GM21423 (cell line): ENCODE results near the gene DDOST.
"Not testable (repeated sequence)": the region's sequence is repeated elsewhere in the genome, so short reads cannot be mapped to it uniquely, and the experiment has no call there.

Source experiments
- ATAC-seq: cut with Tn5 transposase; IDR thresholded peaks from one replicate; pipeline ENCODE4 v1.9.1; 2021; ENCODE audit warnings: mild to moderate bottlenecking, moderate library complexity; ENCODE audit not compliant: unreplicated experiment

DDOST gene

DNA sequence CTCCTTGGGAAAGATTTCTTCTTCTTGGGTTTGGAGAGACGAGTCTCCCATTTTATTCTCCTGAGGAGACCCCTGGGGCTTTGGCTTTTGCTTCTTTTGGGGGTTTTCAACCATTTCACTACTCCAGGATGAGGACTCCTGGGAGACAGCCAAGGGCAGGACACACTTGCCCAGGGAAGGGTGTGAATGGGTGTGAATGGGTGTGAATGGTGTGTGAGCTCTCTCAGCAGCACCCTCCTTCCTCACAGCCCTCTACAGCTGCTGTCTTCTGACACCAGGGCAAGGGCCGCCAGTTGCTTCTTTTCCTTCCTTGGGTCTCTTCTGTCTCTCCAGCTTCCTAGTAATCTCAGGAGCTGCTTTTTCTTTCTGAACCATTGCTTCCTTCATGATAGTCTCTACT, 32.5 kb upstream of the DDOST start:
- ATAC-seq: no peak

- no peak for ATAC-seq
Measured at GRCh38 chr1:20691872-20692271, 30.7 kb upstream of the DDOST start.

- ATAC-seq: no peak
Measured at GRCh38 chr1:20689645-20690056, 28.5 kb upstream of the DDOST start.

DNA sequence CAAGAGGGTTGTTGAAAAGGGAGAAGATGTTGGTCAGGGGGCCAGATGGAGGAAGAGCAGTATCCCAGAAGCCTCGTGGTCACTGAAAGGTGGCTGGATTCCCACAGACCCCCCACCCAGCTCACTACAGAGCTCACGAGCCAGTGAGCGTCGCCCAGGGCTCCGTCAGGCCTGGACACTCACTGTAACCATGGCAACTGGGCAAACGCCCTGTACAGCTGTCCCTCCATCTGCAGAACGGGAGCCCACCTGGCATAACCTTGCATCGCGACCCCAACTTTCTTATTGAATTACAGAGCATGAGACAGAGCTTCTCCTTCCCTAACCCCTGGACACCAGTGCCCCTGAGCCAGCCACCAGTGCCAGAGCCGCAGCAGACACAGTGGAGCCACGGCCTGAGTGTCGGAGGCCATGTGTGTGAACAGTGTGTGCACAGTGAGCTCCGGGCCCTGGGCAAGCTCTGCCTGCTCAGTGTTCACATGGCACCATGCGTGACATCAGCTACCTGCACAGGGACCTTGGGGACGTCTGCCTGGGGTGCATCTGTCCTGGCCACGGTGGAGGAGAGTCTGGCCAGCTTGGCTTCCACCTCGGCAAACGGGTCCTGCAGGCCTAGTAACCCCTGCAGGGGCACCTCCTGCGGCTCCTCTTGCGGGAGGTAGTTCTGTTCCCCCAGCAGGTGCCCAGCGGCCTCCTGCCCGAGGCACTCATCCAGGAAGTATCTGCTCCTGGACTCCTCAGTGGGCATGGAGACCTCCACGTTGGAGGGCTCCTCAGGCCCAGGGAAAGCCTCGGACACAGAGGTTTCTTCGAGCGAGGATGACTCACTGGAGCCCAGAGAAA, 25.9 kb upstream of the DDOST start:
- no peak for ATAC-seq

- no peak for ATAC-seq
Measured at GRCh38 chr1:20685741-20686140, 24.6 kb upstream of the DDOST start.

DNA sequence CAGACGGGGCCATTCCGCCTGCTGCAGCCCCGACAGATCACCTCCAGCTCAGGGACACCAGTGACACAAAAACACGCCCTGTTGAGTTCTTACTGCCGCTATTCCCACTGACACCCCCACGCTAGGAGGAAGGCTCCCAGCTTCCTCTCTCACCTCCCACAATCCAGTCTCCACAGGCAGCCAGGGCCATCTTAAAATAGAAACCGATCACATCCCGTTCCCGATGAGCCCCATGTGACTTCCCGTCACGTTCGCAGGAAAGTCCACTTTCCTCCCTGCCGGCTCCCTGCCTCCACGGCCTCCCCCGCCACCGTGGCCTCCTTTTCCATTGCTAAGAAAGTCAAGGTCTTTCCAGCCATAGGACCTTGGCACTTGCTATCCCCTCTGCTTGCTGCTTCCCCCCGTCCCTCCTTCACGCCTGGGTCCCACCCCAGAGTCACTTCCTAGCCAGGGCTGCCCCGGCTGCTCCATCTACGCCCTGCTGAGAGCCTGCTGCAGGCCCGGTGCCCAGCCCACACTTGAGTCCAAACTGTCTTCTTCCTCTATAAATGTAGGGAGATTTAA, 24.0 kb upstream of the DDOST start:
- ATAC-seq: no peak

GRCh38 chr1:20684651-20685050, 23.5 kb upstream of the DDOST start:
- ATAC-seq: no peak

DNA sequence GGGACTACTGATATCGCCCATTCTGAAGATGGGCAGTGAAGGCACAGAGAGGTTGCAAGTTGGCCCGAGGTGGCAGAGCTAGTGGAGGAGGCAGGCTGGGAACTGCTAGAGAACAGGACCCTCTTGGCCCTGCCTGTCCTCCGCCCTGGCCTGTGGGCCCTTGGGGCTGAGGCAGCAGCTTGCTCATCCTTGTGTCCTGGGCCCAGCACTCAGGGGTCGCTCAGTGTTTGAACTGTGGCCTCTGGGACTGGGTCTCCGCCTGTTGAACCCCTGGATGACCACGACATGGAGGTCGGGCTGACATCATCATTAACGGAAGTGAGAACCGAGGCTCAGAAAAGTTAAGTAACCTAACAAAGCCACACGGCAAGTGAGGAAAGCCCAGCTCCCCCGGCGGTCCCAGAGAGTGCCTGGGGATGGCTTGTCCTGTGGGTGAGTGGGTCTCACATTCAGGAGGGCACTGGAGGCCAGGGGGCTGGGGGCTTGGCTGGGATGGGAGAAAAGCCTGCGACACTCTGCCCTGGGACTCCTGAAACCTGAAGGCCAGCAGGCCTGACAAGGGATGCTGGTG, 23.0 kb upstream of the DDOST start:
- no peak for ATAC-seq

- ATAC-seq: no peak
Measured at GRCh38 chr1:20683614-20684013, 22.4 kb upstream of the DDOST start.

- no peak for ATAC-seq
Measured at GRCh38 chr1:20682571-20683236, 21.5 kb upstream of the DDOST start.

DNA sequence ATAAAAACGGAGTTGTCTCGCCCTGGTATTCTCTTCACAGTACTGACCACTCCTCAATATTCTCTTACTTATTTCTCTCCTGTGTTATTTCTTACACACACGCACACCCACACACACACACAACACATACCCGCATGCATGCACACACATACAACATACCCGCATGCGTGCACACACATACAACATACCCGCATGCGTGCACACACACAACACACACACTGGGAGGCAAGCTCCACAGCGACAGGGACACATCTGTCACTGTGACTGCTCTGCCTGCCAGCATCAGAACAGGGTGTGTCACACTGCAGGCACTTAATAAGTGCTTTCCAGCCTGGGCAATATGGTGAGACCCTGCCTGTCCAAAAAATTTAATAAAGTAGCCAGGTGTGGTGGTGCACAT, 20.8 kb upstream of the DDOST start:
- ATAC-seq: no peak

- ATAC-seq: no peak
Measured at GRCh38 chr1:20680269-20680668, 19.1 kb upstream of the DDOST start.

GRCh38 chr1:20678599-20678998, 17.4 kb upstream of the DDOST start:
- ATAC-seq: no peak

GRCh38 chr1:20673626-20674025, 12.5 kb upstream of the DDOST start:
- ATAC-seq: not testable (repeated sequence)

DNA sequence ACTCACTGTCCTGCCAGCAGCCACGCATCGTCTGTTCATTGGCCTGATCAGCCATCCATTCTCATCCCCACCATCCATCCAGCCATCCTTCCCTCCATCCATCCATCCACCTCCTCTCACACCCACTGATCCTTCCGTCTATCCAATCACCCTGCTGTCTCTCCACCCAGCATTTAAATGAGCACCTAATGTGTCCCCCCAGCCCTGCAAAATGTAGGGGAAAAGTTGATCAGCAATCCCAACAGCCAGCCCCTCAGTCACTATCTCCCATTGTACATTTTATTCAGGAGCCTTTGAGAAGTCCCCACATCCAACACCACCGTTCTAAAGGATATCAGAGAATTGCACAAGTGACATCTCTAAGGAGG, 11.1 kb upstream of the DDOST start:
- no peak for ATAC-seq

DNA sequence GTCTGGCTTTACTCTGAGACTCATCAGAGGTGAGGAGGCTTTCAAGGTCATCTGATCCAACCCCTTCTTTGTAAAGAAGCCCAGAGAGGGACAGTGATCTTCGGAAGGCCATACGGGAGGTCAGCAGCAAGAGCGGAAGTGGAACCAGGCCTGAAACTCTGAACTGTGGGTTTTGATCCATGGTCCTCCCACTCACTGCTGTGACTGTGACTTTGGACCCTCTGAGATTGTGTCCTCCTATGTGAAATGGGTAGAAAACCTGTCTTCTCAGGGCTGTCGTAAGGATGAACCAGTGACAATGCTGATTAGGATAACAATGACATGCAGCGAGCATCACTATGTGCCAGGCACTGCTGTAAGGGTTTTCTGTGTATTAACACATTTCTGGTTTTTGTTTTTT, 9.8 kb upstream of the DDOST start:
- no peak for ATAC-seq

DNA sequence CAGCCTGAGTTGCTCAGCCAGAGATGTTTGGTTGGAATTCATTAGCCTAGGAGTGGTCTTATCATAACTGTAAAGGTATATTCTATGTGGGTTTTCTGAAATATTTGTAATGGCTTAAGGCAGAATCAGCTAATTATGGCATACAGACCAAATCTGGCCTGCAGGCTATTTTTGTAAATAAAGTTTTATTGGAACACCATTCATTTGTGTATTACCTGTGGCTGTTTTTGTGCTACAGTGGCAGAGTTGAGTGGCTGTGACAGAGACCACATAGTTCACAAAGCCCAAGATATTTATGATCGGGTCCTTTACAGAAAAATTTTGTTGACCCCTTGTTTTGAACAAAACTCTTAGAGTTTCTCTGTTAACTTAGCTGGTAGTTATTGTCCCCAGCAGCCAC, 7.4 kb upstream of the DDOST start:
- ATAC-seq: no peak

GRCh38 chr1:20666804-20667203, 5.6 kb upstream of the DDOST start:
- ATAC-seq: no peak

DNA sequence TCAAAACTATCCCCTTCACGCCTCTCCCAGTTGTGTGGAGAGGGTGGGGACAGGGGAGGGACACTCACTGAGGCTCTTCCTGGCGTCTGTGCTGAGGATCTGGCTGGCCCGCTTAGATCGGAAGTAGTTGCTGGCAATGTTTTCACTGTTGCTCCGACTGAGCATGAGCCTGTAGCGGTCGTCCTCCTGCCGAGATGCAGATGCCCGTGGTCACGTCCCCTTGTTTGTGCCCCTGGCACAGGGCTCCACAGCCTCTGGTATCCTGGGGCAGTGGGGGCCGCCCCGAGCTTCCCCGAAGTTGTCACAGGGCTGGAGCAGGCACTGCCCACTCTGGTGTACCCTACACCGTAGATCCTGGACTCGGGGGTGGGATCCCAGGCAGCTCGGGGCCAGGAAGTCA, 5.0 kb upstream of the DDOST start:
- ATAC-seq: no peak

- ATAC-seq: no peak
Measured at GRCh38 chr1:20665726-20666125, 4.6 kb upstream of the DDOST start.

GRCh38 chr1:20663969-20664715, 3.0 kb upstream of the DDOST start:
- no peak for ATAC-seq
